ENCODE data around the gene PRPF18.

PRPF18 gene

GRCh38 chr10:13555884-13556510, 30.8 kb upstream of the PRPF18 start:
- no peaks in the 10 kb centered on the region for H4K20me1 ChIP-seq (ENCODE audit: insufficient read depth, low read length)
- H2AFZ ChIP-seq (ENCODE audit: low read depth, low read length), result no peak overlapping the region
- H3K9me3 ChIP-seq (ENCODE audit: insufficient read depth, low read length), result no peaks in the 10 kb centered on the region
- H3K9ac ChIP-seq (ENCODE audit: low read length), result no peak overlapping the region
- H3K79me2 ChIP-seq (ENCODE audit: low read length), result no peaks in the 10 kb centered on the region
- H3K36me3 ChIP-seq (replicated peaks; ENCODE audit: low read depth, low read length), result no peaks in the 10 kb centered on the region
- no peaks in the 10 kb centered on the region for H3K27me3 ChIP-seq (ENCODE audit: low read depth, low read length)
- no peak overlapping the region for H3K27ac ChIP-seq (ENCODE audit: low read length)
- peaks cover 4% of the 10 kb centered on the region; the same call in 1 of the 2 replicates for H3K4me1 ChIP-seq (ENCODE audit: low read length)
- no peak overlapping the region for H3K4me2 ChIP-seq (ENCODE audit: low read length)
- no peak overlapping the region for H3K4me3 ChIP-seq (ENCODE audit: low read length)
- no peak for TF ChIP-seq CTCF (IDR thresholded peaks at IDR 0.05; ENCODE audit: low read depth, low read length)
- TF ChIP-seq EZH2phosphoT487 (IDR thresholded peaks at IDR 0.05; ENCODE audit: low read depth), result no peak

DNA sequence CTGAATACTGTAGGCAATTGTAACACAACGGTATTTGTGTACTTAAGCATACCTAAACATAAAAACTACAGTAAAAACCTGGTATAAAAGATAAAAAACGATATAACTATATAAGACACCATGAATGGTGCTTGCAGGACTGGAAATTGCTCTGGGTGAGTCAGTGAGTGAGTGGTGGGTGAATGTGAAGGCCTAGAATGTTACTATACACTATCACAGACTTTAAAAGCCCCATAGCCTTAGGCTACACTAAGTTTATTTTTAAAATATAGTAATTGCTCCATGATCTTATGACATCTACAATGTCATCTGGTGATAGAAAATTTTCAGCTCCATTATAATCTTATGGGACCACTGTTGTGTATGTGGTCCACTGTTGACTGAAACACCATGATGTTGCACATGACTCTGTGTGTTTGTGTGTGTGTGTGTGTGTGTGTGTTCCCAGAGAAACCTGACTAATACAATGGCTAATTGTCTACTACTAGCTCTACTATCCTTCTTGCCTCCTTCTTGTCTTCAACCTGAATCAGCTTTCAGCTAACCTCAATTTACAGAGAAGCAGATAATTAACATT, 27.6 kb upstream of the PRPF18 start:
- H3K9ac ChIP-seq (ENCODE audit: low read length), result no peak overlapping the region
- peaks cover 4% of the 10 kb centered on the region; the same call in 1 of the 2 replicates for H3K4me1 ChIP-seq (ENCODE audit: low read length)
- no peak overlapping the region for H3K27ac ChIP-seq (ENCODE audit: low read length)
- no peak overlapping the region for H2AFZ ChIP-seq (ENCODE audit: low read depth, low read length)
- TF ChIP-seq CTCF (IDR thresholded peaks at IDR 0.05; ENCODE audit: low read depth, low read length) (no peak), EZH2phosphoT487 (IDR thresholded peaks at IDR 0.05; ENCODE audit: low read depth) (no peak)
- no peaks in the 10 kb centered on the region for H3K36me3 ChIP-seq (replicated peaks; ENCODE audit: low read depth, low read length)
- H3K79me2 ChIP-seq (ENCODE audit: low read length), result no peaks in the 10 kb centered on the region
- H3K9me3 ChIP-seq (ENCODE audit: insufficient read depth, low read length), result no peaks in the 10 kb centered on the region
- H3K4me2 ChIP-seq (ENCODE audit: low read length), result no peak overlapping the region
- H3K4me3 ChIP-seq (ENCODE audit: low read length), result no peak overlapping the region
- H4K20me1 ChIP-seq (ENCODE audit: insufficient read depth, low read length), result no peaks in the 10 kb centered on the region
- no peaks in the 10 kb centered on the region for H3K27me3 ChIP-seq (ENCODE audit: low read depth, low read length)

DNA sequence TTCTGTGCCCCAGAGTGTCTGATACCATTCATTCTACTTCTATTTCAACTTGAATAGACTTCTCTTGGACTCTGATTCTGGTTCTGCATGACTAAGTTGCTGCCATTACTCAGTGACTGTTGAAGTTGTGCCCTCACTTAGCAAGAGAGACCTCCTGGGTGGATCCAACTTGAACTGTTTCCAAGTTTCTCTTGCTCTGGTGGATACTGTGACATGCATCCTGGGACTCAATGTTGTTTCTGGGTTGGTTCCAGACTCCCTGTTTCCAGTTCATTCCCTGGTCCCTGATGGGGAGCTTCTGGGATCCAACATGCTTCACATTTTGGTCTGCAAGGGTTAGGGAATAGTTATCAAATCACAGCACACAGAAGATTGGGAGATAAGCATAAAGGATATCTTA, 26.2 kb upstream of the PRPF18 start:
- Histone ChIP-seq H4K20me1 (ENCODE audit: insufficient read depth, low read length) (no peaks in the 10 kb centered on the region), H3K9ac (ENCODE audit: low read length) (no peak overlapping the region), H2AFZ (ENCODE audit: low read depth, low read length) (no peak overlapping the region), H3K27ac (ENCODE audit: low read length) (no peak overlapping the region), H3K79me2 (ENCODE audit: low read length) (no peaks in the 10 kb centered on the region), H3K27me3 (ENCODE audit: low read depth, low read length) (no peaks in the 10 kb centered on the region), H3K4me2 (ENCODE audit: low read length) (no peak overlapping the region), H3K4me3 (ENCODE audit: low read length) (no peak overlapping the region), H3K4me1 (ENCODE audit: low read length) (peaks cover 4% of the 10 kb centered on the region; the same call in 1 of the 2 replicates), H3K9me3 (ENCODE audit: insufficient read depth, low read length) (no peaks in the 10 kb centered on the region), H3K36me3 (replicated peaks; ENCODE audit: low read depth, low read length) (no peaks in the 10 kb centered on the region)
- no peak for TF ChIP-seq EZH2phosphoT487 (IDR thresholded peaks at IDR 0.05; ENCODE audit: low read depth)
- no peak for TF ChIP-seq CTCF (IDR thresholded peaks at IDR 0.05; ENCODE audit: low read depth, low read length)

DNA sequence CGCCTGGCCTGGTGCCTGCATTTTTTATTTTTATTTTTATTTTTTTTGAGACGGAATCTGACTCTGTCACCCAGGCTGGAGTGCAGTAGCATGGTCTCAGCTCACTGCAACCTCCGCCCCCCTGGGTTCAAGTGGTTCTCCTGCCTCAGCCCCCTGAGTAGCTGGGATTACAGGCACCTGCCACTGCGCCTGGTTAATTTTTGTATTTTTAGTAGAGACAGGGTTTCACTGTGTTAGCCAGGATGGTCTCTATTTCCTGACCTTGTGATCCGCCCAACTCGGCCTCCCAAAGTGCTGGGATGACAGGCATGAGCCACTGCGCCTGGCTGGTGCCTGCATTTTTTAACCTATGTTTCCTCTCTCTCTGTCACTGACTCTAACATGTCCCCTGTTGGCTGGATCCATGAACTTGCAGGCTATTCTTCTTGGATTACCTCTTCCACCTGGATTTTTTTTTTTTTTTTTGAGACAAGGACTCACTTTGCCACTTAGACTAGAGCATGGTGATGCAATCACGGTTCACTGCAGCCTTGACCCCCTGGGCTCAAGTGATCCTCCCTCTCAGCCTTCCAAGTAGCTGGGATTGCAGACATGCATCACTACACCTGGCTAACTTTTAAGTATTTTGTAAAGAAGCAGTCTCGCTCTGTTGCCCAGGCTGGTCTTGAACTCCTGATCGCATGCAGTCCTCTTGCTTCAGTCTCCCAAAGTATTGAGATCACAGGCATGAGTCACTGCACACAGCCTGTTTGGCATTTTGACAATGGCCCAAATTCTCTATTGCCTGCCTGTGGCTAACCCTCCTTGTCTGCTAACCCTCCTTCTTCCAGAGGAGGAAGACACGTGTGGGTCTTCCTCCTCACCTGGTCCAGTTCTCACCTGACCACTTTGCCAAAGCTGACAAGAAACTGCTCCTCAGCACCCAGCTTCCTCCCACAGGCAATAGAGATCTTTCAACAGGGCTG, 23.0 kb upstream of the PRPF18 start:
- Histone ChIP-seq H3K27me3 (ENCODE audit: low read depth, low read length) (no peaks in the 10 kb centered on the region), H3K4me2 (ENCODE audit: low read length) (no peak overlapping the region), H4K20me1 (ENCODE audit: insufficient read depth, low read length) (no peaks in the 10 kb centered on the region), H3K4me3 (ENCODE audit: low read length) (no peak overlapping the region), H3K9ac (ENCODE audit: low read length) (no peak overlapping the region), H3K36me3 (replicated peaks; ENCODE audit: low read depth, low read length) (no peaks in the 10 kb centered on the region), H3K79me2 (ENCODE audit: low read length) (no peaks in the 10 kb centered on the region), H3K9me3 (ENCODE audit: insufficient read depth, low read length) (no peaks in the 10 kb centered on the region), H3K4me1 (ENCODE audit: low read length) (no peaks in the 10 kb centered on the region), H2AFZ (ENCODE audit: low read depth, low read length) (no peak overlapping the region), H3K27ac (ENCODE audit: low read length) (no peak overlapping the region)
- TF ChIP-seq EZH2phosphoT487 (IDR thresholded peaks at IDR 0.05; ENCODE audit: low read depth), result no peak
- no peak for TF ChIP-seq CTCF (IDR thresholded peaks at IDR 0.05; ENCODE audit: low read depth, low read length)

Data from OCI-LY3 (cell line).